Heart right ventricle (tissue), 16 donors: ENCODE results near the gene STK38. TPM values are rescaled to one million over a fixed set of nuclear protein-coding genes. Genes with fewer than 3 reads are reported as not detected.
"Not testable (repeated sequence)": the region's sequence is repeated elsewhere in the genome, so short reads cannot be mapped to it uniquely, and the experiment has no call there.

Source experiments
- ATAC-seq, 8 donors: fragments of 200-7000 bp; cut with Tn5 transposase; one replicate each; pipeline ENCODE4 v1.9.1; 2020; ENCODE audit warnings: mild to moderate bottlenecking in 8 of 8, moderate library complexity in 8 of 8, moderate number of reproducible peaks in 1 of 8
- DNase-seq, 2 donors: peaks; one replicate each; pipeline ENCODE4 v3.0.0-alpha.2; 2020
- H3K27ac ChIP-seq, 10 donors: fragments of 200-600 bp; sonication (generic) in 2 of 10; one replicate each; pipeline versions ENCODE4 v1.5.0 to v1.8.0; 2020 to 2022; ENCODE audit warnings: mild to moderate bottlenecking in 3 of 10
- H3K27me3 ChIP-seq, 7 donors: fragments of 200-600 bp; one replicate each; pipeline ENCODE4 v1.8.0; 2021 to 2022; ENCODE audit warnings: mild to moderate bottlenecking in 2 of 7
- H3K36me3 ChIP-seq, 9 donors: fragments of 200-600 bp; sonication (generic) in 1 of 9; one replicate each; pipeline versions ENCODE4 v1.5.0 to v1.8.0; 2020 to 2022; ENCODE audit warnings: mild to moderate bottlenecking in 2 of 9
- H3K4me1 ChIP-seq, 9 donors: fragments of 200-600 bp; sonication (generic) in 1 of 9; one replicate each; pipeline versions ENCODE4 v1.5.0 to v1.8.0; 2020 to 2022; ENCODE audit warnings: mild to moderate bottlenecking in 4 of 9
- H3K4me3 ChIP-seq, 10 donors: fragments of 200-600 bp; sonication (generic) in 2 of 10; one replicate each; pipeline versions ENCODE4 v1.5.0 to v1.8.0; 2020 to 2022; ENCODE audit warnings: mild to moderate bottlenecking in 7 of 10, moderate library complexity in 2 of 10
- H3K9me3 ChIP-seq, 11 donors: fragments of 200-600 bp in 10 of 11; sonication (generic) in 2 of 11; one replicate each; pipeline versions ENCODE4 v1.5.0 to v1.8.0; 2013 to 2022; ENCODE audit warnings: mild to moderate bottlenecking in 2 of 11, control low read depth in 1 of 11, moderate library complexity in 1 of 11
- WGBS, 2 donors: extraction: QIAGEN DNeasy Blood & Tissue Kit; methylation state at CpG; one replicate each; pipeline ENCODE4 v1.1.7; 2013; ENCODE audit warnings: inconsistent platforms in 1 of 2; 5-methylcytosine and 5-hydroxymethylcytosine counted together
- intact Hi-C, 10 donors: fragments of 100-400 bp; cut with DNase I; formaldehyde crosslinking; loops; one replicate each; pipeline versions ENCODE4 v1.11.1 to v1.14.2; 2022
- polyA plus RNA-seq, 2 donors: library from polyadenylated mRNA; stranded (reverse); fragments of 200-250 nt; gene quantifications; one replicate each; pipeline ENCODE4 v1.2.3, GENCODE V29; 2013
- total RNA-seq, 10 donors: library from RNA; stranded (reverse); fragmentation: NEBNext Ultra II Directional in 3 of 10; extraction: Animal tissue kit (Norgen Biotek cat#: 25700) in 3 of 10; gene quantifications; one replicate each; pipeline versions ENCODE4 v1.2.1 to v1.2.4, GENCODE V29; 2021 to 2023
- TF ChIP-seq, protein P1 (sequence below), 9 donors: fragments of 200-600 bp; sonication (generic) in 2 of 9; IDR thresholded peaks; one replicate each; pipeline versions ENCODE4 v1.5.0 to v1.8.0; 2021 to 2022; ENCODE audit warnings: antibody characterized with exemption in 9 of 9, mild to moderate bottlenecking in 5 of 9, moderate library complexity in 1 of 9
- donor health status: Arrhythmogenic right ventricular cardiomyopathy.
- donor health status: ischemic (EF 13 %, LVEDD 7.1; RV severe dilation, severe dysfunction).
- donor health status: healthy with polysubstance abuse.
- donor health status: DM: no; HTN: yes; CAD: no.
- donor health status: DM: no; HTN: no; CAD: no.
- donor health status: ischemic (EF 25% LVEDD 6.9; RV normal size, moderate dysfunction).
- donor health status: ischemic (EF 25% LVEDD 5.7; RV mildly dilated, moderate dysfunction).
- donor health status: healthy.
- donor health status: DM: yes; HTN: yes; CAD: no.
- donor health status: Ischemic cardiomyopathy.
- donor health status: ischemic (EF 35%, LVEDD 5.7; RV mildly dilated, moderate dysfunction).
- donor health status: nonischemic (EF 11% LVEDD 7.7; RV severe dilation, severe dysfunction).
- donor health status: DM: yes; HTN: yes; CAD: no.
- donor health status: PGD.
- donor health status: ischemic (EF 29% LVEDD 5.4; RV normal size, mild dysfunction).
- donor health status: nonischemic (EF 23%, LVEDD 6.1; RV moderate dilation, normal function).

Gene STK38
- total and polyA plus RNA-seq, 12 donors = 12.9 to 23.8 (median 21.5) TPM

DNA sequence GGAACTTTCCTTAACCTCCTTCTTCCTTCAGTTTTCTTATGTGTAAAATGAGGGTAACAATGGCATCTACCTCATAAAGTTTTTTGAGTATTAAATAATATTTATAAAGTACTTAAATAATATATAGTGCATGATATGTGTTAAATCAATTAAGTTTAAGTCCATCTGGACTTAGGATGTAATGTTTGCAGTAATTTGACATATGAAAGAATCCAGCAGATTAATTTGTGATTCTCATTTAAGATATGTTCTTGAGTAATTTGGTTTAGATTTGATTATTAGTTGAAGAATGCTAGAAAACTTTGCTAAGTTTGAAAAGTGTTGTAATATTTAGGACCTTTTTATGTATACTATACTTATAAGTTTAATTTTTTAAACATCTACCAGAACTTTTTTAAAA lies 86.4 kb downstream of the STK38 start:
- no peaks in the 10 kb centered on the region for H3K27me3 ChIP-seq
- intact Hi-C loops = loop anchor here in 2 of 10 donors (5.0 to 10.0 kb wide), 2 partner anchors 54 to 1206 kb away; no protein-coding TSS in a partner anchor
- DNase-seq (no peak), ATAC-seq (no peak)
- TF ChIP-seq, protein P1, sequence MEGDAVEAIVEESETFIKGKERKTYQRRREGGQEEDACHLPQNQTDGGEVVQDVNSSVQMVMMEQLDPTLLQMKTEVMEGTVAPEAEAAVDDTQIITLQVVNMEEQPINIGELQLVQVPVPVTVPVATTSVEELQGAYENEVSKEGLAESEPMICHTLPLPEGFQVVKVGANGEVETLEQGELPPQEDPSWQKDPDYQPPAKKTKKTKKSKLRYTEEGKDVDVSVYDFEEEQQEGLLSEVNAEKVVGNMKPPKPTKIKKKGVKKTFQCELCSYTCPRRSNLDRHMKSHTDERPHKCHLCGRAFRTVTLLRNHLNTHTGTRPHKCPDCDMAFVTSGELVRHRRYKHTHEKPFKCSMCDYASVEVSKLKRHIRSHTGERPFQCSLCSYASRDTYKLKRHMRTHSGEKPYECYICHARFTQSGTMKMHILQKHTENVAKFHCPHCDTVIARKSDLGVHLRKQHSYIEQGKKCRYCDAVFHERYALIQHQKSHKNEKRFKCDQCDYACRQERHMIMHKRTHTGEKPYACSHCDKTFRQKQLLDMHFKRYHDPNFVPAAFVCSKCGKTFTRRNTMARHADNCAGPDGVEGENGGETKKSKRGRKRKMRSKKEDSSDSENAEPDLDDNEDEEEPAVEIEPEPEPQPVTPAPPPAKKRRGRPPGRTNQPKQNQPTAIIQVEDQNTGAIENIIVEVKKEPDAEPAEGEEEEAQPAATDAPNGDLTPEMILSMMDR (IDR thresholded peaks at IDR 0.05) = no peak
- H3K4me1 ChIP-seq = peaks cover 2 to 31% (median 26%) of the 10 kb centered on the region in 9 donors
- no peak overlapping the region for H3K4me3 ChIP-seq
- no peak overlapping the region for H3K27ac ChIP-seq
- no peaks in the 10 kb centered on the region for H3K9me3 ChIP-seq
- peaks cover 0 to 7% (median 0%) of the 10 kb centered on the region in 9 donors for H3K36me3 ChIP-seq

DNA sequence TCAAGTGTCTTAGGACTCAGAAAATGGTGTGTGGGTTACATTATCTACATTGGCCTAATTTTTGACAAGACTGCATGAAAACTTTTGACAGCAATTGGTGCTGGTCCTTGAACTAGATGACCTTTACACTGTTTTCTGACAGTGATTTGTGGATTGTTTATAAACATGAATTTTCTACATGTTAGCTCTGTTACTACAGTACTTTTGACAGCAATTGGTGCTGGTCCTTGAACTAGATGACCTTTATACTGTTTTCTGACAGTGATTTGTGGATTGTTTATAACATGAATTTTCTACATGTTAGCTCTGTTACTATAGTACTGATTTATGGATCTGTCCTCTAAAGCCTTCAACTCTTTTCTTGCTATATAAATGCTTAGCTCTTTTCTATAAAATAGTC lies 87.8 kb downstream of the STK38 start:
- peaks cover 2 to 31% (median 26%) of the 10 kb centered on the region in 9 donors for H3K4me1 ChIP-seq
- H3K27ac ChIP-seq = no peak overlapping the region
- no peaks in the 10 kb centered on the region for H3K9me3 ChIP-seq
- H3K36me3 ChIP-seq = peaks cover 0 to 8% (median 0%) of the 10 kb centered on the region in 9 donors
- TF ChIP-seq, protein P1 (IDR thresholded peaks at IDR 0.05) = no peak
- no peak for DNase-seq
- intact Hi-C loops = no loop called here
- no peak overlapping the region for H3K4me3 ChIP-seq
- no peak for ATAC-seq
- no peaks in the 10 kb centered on the region for H3K27me3 ChIP-seq

DNA sequence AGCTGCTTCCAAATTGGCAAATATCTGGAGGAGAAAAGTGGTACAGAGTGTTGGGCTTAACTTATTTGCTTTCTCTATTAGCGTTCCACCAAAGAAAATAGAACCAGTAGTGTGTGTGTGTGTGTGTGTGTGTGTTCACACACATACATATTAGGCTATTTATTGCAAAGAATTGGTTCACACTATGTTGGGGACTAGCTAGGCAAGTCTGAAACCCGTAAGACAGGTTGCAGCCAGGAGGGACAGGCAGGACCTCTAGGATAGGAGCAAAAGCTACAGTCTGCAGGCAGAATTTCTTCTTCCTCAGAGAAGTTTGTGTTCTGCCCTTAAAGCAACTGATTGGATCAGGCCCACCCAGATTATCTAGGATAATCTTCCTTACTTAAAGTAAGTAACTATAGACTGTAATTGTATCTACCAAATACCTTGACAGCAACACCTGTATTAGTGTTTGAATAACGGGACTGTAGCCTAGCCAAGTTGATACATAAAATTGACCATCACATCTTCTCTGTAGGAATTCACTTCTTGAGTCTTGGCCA lies 91.7 kb downstream of the STK38 start:
- no peak for ATAC-seq
- Histone ChIP-seq H3K9me3 (no peaks in the 10 kb centered on the region), H3K27me3 (no peaks in the 10 kb centered on the region), H3K4me3 (no peak overlapping the region), H3K36me3 (peaks cover 0 to 41% (median 5%) of the 10 kb centered on the region in 9 donors), H3K27ac (no peak overlapping the region), H3K4me1 (peaks cover 0 to 19% (median 8%) of the 10 kb centered on the region in 9 donors)
- intact Hi-C loops = no loop called here
- WGBS, 2 donors = 90 to 94% methylated on average over 3 of the region's 3 CpGs
- TF ChIP-seq, protein P1 (IDR thresholded peaks at IDR 0.05) = no peak
- DNase-seq = no peak

DNA sequence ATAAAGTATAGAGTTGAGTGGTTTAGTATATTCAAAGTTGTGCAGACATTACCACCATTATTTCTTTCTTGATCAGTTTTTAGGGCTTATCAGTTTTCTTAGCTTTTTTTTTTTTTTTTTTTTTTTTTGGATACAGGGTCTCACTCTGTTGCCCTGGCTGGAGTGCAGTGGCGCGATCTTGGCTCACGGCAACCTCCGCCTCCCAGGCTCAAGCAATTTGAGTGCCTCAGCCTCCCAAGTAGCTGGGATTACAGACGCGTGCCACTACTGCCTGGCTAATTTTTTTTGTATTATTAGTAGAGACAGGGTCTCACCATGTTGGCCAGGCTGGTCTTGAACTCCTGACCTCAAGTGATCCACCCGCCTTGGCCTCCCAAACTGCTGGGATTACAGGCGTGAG lies 94.4 kb downstream of the STK38 start:
- peaks cover 0 to 17% (median 0%) of the 10 kb centered on the region in 9 donors for H3K4me1 ChIP-seq
- H3K27ac ChIP-seq, DNase-seq, intact Hi-C loops, H3K27me3 ChIP-seq, H3K4me3 ChIP-seq, ATAC-seq: not testable (repeated sequence)
- 96 to 99% methylated on average over 8 of the region's 8 CpGs for WGBS, 2 donors
- peaks cover 0 to 12% (median 0%) of the 10 kb centered on the region in 11 donors for H3K9me3 ChIP-seq
- H3K36me3 ChIP-seq = peaks cover 0 to 54% (median 9%) of the 10 kb centered on the region in 9 donors

DNA sequence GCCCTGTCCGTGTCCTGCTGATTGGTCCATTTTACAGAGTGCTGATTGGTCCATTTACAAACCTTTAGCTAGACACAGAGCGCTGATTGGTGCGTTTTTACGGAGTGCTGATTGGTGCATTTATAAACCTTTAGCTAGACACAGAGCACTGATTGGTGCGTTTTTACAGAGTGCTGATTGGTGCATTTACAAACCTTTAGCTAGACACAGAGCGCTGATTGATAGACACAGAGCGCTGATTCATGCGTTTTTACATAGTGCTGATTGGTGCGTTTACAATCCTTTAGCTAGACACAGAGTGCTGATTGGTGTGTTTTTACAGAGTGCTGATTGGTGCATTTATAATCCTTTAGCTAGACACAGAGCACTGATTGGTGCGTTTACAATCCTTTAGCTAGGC lies 98.1 kb downstream of the STK38 start:
- H3K36me3 ChIP-seq = peaks cover 0 to 45% (median 9%) of the 10 kb centered on the region in 9 donors
- 98 to 100% methylated on average over 10 of the region's 10 CpGs for WGBS, 2 donors
- H3K4me3 ChIP-seq, H3K27me3 ChIP-seq, H3K27ac ChIP-seq, ATAC-seq, DNase-seq: not testable (repeated sequence)
- intact Hi-C loops = loop anchor here in 3 of 10 donors (10.0 kb wide), 2 partner anchors 96 to 146 kb away; partner anchors contain the start of genes SRSF3 (in 2 of the 3) and STK38 (in 1 of the 3)
- H3K9me3 ChIP-seq = peaks cover 0 to 12% (median 0%) of the 10 kb centered on the region in 11 donors
- peaks cover 7 to 30% (median 21%) of the 10 kb centered on the region in 9 donors for H3K4me1 ChIP-seq
